ENCODE results near the gene ALPK3.

Gene ALPK3

DNA sequence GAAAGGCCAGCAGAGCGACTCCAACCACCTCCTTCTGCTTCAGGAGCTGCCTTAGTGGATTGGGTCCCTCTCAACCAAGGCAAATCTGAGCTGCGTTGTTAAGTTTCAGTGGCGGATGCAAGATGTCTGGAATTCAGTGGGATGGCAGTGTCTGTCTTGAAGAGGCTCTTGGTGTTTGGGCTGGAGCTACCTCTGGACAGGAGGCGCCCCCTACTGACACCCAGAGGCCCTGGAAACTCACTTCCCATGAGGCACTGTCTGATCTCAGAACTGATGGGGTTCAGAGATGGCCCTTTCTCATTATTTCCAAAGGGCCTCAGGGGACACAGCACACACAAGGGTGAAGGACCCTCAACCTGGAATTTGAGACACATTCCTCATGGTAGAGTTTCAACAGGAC is 61.3 kb downstream of the ALPK3 start:
- peak in 3 of 4 experiments; percentile 14 to 30 (median 19) for DNase-seq

DNA sequence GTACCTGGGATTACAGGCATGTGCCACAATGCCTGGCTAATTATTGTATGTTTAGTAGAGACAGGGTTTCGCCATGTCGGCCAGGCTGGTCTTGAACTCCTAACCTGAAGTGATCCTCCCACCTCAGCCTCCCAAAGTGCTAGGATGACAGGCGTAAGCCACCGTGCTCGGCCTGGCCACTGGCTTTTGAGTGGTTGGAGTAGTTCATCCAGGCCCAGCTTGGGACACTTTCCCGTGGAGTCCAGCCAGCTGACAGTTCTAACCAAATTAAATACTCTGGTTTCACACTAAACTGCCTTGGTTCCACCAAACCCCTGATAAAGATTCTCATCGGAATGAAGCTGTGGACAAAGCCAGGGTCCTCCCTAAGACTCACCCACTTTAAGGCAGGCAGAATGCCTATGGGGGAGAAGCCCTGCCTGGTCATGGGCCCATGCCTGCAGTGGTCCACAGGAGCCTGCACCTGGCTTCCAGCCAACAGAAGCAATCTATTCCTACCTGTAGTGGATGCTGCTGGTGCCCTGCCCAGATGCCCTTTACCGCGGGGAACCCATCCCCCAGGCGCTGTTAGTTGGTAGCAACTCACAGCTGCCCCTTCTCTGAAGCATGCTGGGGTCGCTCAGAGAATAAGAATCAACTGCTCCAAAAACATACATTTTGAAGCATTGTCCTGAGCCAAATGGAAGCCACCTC is 62.1 kb downstream of the ALPK3 start:
- no peak for DNase-seq

DNA sequence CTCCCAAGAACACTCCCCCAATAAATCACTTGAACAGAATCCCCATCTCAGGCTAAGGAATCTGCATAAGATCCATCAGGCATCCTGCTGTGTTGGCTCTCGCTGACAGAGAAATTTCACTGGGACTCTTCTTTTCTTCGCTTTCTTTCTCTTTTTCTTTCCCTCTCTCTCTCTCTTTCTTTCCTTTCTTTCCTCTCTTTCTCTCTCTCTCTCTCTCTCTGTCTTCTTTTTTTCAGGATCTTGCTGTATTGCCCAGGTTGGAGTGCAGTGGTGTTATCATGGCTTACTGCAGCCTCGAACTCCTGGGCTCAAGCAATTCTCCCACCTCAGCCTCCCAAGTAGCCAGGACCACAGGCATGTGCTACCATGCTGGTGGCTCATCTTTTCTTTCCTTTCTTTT is 62.9 kb downstream of the ALPK3 start:
- DNase-seq = no peak

DNA sequence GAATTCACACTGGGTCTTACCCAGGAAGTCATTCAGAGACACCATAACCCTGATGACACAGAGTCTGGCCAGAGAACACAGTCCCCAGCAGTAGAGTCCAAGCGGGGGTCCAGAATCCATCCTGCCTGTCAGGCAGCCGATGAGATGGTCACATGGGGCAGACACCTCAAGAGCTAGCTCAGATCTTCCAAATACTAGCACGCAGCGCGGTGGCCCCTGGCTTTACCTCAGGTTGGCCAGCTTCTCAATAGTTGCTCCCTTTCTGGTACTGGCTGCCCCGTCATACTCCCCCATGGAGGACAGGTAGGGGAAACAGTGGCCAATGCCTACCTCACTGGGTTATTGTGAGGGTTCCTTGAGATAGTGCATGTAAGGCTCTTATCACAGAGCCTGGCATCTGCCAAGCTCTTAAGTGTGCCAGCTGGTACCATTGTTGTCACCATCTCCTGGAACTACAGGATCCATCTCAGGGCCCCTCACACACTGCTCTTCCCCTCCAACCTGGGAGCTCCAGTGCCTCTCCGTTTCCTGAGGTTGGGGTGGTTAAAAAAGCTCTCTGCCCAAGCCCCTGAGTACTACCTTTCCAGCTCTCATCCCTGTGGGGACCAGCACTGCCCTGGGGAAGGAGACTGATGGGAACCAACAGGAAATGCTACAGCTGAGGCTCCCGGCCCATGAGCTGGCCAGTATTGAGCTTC is 63.8 kb downstream of the ALPK3 start:
- no peak for DNase-seq

DNA sequence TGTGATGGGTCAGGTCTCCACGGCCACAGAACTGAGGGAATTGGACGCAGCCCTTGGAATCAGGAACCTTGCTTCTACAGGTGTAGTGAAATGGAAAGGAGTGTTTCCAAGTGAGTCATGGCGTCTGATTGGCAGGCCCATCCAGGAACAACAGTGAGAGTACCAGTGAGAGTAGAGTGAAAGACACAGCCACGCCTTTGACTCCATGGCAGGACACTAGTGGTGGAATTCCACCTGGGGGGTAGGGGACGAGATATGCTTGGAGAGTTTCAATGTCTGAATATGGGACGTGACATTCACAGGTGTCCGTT is 64.3 kb downstream of the ALPK3 start:
- no peak for DNase-seq

DNA sequence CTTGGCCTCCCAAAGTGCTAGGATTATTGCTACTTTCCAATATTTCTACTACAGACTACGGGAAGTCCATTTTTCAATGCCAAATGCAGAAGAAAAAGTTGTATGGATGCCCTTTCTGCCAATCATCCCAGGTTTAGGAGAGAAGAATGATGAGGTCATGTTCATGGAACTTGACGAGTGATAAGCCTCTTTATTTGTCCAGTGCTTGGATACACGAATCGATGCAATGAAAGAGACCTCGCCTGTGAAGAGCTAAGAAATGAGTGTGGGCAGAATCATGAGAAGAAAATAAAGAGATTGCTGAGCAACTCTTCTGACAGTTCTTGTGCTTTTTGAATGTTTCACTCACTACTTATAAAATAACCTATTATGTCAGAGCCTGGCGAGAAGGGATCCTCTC is 66.3 kb downstream of the ALPK3 start:
- DNase-seq = no peak

DNA sequence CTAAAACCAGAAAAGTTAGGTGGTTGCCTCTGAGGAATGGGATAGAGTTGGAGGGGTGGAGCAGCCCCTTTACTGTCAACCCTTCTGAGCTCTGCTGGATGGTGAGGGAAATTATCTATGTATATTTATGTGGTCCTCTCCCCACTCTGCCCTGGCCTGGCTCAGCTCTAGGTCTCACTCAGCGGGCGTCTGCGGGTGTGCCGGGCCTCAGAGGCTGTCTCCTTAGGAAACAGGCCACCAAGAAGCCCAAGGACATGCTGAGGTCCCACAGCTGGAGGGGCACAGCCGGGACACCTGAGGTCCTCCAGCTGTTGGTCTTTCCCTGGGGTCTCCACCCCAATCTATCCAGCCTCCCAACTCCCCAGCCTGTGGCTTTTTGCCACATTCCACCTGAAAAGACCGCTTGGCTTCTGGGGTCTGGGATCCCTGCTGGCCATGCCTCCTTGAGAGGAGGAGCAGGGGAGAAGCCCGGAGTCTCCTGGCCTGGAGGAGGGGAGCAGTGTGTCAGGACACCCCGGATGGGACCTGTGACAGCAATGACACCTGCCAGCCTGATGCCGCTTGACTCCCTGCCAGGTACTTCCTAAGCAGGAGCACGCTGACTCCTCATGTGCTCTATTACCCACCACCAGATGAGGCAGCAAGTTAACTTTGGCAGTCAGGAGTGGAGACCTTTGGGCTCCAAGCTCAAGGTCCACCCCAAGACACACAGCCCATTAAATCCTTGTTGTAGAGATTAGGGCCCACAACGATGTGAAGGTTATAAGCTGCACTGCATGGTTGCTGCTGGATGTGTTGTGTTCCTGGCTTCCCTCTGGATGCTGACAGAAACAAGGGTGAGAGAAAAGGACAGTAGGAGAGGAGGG is 67.0 kb downstream of the ALPK3 start, which contains the start of gene SLC28A1:
Gene SLC28A1 (plus strand): TSS at position 747 of the 866 bp plus-strand sequence. CDS start 3,099 bp downstream, outside the sequence.
- no peak for DNase-seq

DNA sequence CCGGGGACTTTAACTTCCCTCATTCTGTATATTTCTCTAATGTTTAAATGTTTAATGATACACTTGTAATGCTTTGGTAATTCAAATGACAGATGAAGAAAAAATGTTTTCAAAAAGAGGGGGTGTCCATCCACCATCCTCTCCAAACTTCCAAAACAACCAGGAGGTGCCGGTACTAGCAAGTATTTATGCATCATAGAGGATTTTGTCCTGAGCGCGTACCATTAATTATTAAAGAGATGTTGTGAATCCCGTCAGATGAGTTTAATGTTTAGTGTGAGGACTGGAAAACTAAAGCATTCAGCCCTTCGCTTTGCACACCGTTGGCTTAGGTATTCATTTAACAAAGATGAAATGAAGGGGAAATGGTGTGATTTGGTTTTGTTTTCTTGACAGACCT is 68.6 kb downstream of the ALPK3 start:
- no peak for DNase-seq

DNA sequence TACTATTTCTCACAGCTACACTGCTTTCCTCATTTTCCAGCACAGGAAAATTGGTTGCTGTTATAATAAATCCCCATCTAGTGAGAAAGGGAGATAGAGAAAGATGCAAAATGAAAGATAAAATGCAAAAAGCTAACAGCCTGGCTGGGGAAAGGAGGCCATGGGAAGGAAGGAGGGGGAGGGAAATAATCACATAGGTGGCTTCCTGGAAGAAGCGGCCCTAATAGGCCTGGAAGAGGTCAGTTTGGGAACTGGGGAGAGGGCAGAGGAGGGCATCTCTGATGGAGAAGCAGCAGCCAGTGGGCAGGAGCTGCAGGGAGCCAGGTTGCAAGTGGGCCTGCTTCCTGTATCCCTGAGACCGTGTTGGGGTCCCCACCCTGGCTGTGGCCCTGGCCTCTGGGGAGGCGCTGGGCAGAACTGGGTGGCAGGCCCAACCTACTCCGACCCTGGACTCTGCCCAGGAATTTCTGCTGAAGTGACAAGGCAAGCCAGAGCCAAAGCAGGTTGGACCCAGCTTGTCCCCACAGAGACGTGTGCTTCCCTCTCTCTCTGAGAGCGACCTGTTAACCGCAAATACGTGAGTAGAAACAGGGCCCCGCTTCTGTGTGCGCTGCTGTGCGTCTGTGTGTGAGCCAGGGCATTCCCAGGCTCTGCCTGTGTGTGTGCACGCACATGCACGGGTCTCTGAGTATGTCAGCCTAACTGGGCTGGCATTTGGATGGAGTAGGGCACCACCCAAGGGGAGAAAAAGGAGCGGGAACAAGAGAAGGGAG is 69.2 kb downstream of the ALPK3 start:
- DNase-seq = no peak

DNA sequence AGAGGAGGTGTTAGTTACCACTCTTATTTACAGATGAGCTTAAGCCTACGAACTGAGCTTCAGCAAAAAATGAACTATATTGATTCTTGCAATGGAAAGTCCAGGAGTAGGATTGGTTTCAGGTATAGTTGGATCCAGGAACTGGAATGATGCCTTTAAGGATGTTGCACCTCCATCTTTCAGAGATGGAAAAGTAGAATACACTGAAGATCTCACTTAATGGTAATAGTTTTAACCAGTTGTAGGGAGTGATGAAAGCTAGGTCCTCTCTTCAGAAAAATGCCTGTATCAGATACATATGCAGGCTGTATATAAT is 69.8 kb downstream of the ALPK3 start:
- DNase-seq = no peak

DNA sequence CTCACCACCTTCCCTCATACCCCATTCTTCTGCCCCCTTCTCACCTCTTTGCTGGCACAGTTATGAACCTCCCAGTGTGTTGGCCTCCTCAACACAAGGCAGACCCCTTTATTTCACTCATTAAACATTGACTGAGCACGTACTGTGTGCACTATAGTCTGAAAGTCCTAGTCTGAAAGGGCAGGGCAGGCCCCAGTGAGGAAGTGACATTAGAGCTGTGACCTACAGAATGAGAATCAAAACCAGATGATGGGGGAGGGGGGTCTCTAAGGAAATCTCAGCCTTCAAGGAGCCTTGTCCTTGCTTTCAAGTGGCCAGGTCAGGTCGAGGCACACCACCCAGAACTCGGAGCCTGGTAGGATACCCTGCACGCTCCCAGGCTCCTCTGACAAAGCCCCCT is 70.8 kb downstream of the ALPK3 start:
- no peak for DNase-seq

DNA sequence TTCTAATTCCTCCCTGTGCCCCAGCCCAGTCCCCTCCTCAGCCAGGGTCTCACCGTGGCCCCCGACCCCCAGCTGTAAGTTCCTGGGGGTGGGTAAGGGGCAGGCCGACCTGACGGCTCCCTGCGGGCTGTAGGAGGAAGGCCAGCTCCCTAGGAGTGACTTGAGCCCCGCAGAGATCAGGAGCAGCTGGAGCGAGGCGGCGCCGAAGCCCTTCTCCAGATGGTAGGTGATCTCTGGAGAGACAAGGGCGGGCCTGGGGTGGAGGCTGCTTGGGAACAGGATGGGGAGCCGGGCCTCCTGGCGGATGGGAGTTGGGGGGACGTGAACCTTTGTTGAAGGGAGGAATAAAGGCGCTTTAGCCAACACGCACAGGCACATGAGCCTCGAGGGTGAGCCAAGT is 71.5 kb downstream of the ALPK3 start:
- no peak for DNase-seq

DNA sequence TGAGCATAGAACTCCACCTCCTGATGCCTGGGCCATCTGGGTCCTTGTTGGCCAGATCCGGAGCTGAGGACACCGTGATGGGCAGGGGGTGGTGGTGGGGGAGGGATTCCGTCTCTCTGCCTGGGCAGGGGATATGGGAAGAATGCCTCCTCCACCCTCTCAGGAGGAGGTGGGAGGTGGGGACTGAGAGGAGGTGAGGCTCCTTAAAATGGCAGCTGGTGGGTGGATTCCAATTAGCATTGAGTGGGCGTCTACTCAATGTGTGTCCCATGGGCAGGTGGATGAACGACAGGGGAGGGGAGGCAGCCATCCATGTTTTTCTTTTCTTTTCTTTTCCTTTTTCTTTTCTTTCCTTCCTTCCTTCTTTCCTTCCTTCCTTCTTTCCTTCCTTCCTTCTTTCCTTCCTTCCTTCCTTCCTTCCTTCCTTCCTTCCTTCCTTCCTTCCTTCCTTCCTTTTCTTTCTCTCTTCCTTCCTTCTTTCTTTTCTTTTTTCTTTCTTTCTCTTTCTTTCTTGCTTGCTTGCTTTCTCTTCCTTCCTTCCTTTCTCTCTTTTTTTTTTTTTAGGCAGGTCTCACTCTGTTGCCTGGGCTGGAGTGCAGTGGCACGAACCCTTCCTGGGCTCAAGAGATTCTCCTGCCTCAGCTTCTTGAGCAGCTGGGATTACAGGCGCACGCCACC is 72.3 kb downstream of the ALPK3 start:
- no peak for DNase-seq

DNA sequence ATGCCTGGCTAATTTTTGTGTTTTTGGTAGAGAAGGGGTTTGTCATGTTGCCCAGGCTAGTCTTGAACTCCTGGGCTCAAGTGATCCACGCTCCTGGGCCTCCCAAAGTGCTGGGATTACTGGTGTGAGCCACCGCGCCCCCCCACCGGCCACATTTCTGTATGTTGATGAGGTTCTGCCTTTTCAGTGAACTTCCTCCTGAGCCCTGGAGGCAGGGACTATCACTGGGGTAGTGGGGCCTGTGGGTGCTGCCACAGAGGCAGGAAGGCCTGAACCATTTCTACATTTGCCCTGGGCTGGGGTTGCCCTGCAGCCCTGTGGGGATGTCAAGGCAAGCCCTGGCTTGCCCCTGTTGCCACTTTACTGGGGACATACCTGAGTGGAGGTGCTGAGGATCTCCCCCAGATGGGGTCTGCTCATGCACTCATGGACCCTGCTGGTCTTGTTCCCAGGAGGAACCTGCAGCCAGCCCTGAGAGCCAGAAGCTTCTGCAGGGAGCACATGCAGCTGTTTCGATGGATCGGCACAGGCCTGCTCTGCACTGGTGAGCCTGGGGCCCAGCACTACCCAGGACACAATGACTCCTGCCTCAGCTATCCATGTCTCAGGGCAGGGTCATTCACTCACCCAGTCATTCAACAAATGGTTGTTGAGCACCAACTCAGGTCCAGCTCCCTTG is 73.0 kb downstream of the ALPK3 start:
- DNase-seq = no peak

DNA sequence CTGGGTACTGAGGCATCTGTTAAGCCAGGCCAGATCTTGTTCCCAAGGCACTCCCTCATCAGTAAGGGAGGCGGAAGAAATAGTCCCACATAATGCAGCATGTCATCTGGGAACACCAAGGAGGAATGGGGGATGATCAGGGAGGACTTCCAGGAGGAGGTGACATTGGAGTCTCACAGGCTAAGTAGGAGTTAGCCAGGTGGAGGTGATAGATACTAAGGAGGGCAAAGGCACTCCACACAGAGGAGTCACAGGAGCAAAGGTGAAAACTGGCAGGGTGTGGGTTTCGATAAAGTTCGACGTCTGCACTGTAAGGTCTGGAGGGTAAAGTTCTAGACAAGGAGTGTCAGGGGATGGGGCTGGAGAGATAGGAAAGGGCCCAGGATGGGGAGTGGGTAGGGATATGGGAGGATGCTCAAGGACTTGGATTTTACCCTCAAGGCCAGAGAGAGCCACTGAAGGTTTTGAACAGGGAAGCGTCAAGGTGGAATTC is 73.6 kb downstream of the ALPK3 start:
- no peak for DNase-seq

DNA sequence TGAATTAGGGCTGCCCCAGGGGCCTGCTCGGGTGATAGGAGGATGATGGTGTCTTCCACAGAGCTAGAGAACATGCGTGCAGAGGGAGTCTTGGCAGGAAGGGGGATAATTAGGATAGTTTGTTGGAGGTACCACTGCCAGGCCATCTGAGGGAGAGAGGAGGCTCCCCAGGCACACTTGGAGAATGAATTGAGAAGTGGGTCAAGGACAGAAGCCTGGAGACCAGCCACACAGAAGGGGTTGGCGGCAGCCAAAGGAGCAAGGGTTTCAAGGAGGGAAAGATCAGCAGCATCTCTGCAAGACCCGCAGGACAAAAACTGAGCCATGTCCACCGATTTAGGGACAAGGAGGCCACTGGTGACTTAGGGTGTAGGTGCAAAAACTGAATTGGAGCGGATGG is 74.2 kb downstream of the ALPK3 start:
- no peak for DNase-seq

DNA sequence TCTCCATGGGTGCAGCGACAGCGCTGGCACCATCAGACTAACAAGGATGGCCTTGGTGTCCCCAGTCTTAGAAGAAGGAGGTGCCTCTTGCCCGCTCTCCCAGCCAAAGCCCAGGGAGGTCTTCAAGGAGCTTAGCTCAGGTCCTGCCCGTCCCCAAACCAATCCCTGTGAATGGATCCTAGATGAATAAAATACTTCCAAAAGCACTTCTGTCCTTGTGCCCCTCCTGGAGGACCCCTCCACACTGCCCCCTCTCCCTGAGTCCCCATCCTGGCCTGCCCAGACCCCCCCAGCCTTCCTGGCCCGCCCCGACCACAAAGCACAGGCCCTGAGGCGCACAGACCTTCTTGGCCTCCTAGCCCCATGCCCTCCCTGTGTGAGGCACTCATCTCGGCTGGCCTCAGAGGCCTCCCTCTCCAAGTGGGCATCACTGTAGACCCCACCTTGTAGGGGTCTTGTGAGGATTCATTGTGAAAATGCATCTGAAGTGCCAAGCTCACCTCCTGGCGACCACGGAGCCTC is 75.7 kb downstream of the ALPK3 start:
- no peak for DNase-seq

DNA sequence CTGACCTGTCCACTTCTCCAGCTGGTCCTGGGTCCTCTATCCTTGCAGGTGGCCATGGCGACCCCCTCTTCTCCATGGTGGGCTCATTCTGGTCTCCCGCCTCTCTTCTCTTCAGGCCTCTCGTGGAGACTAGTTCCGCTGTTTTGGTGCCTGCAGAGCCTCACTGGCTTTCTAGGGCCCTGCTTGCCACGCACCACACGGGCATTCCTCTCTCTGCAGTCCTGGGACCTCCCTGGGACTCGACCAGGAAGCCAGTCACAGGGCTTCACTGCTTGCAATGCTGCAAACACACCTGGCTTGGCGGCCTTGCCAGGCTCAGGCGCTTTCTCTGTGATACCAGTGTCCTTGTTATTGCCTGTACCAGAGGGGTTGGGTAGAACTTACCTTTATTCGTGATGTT is 76.5 kb downstream of the ALPK3 start:
- no peak for DNase-seq

DNA sequence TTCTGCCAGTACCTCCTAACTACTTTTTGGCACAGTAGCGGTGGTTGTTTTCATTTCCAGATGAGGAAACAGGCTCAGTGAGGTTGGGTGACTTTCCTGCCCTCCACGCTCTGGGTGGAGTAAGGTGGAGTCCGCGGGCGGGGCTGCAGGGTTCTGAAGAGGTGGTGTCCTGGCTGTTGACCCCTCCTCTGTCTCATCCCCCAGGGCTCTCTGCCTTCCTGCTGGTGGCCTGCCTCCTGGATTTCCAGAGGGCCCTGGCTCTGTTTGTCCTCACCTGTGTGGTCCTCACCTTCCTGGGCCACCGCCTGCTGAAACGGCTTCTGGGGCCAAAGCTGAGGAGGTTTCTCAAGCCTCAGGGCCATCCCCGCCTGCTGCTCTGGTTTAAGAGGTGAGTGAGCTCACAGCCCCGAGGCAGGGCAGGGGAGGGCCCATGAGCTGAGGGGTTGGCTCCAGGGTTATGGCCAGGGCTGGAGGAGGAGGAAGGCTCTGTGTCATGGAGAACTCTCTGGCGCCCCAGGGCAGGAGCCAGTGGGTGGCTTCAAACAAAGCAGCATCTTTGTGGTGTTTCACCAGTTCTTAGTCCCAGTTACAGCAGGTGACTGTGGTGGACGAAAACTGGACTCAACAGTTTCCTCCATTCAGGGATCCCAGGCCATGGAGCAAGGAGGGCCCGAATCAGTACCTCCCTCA is 77.7 kb downstream of the ALPK3 start:
- no peak for DNase-seq

DNA sequence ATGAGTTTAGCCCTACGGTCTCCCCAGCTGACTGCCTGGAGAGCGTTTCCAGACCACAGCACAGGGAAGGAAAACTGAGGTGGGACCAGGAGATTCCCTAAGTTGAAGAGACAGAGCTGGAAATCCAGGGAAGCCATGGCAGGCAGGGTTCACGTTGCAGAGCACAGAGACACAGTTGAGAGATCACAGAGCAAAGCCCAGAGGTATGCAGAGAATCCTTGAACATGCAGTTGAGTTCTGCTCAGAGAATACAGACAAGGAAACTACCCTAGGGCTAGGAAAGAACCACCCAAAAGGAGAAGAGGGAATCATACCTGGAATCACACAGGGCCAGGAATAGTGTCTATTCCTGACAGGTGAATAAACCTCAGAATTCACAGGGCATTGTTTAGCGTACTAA is 81.6 kb downstream of the ALPK3 start:
- DNase-seq = no peak

DNA sequence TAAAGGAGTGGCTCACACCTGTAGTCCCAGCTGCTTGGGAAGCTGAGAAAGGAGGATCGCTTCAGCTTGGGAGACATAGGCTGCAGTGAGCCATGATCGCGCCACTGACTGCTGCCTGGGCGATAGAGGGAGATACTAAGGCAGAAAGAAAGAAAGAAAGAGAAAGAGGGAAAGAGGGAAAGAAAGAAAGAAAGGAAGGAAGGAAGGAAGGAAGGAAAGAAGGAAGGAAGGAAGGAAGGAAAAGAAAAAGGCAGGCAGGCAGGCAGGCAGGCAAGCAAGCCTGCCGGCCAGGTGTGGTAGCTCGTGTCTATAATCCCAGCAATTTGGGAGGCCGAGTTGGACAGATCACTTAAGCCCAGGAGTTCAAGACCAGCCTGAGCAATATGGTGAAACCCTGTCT is 82.6 kb downstream of the ALPK3 start:
- no peak for DNase-seq

Data from activated CD4-positive, CD25-positive, alpha-beta regulatory T cell (primary cell).